ENCODE measurements around the gene SPO11. TPM values are rescaled to one million over a fixed set of nuclear protein-coding genes. Genes with fewer than 3 reads are reported as not detected.

Gene SPO11
- total and polyA plus RNA-seq, 2 of the 13 experiments (the other 11 are each of a cell fraction or from before 2014, with no cell fraction given) = not detected

DNA sequence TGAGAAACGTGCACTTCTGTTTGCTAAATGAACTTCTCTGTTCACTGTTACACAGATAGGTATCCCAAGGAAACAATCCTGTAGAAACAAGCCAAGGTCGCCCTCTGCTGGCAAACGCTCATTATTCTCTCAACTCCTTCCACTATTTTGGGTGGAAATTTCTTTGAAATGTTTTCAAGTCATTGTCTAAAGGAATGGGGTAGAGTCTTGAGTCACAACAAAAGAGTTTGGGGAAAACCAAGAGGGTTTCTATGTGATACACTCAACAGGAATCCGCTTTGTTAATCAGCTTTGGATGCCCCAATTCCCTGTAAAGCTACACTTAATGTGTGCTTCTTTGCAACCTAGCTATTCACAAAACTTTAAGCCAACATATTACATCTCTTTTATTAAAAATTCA is 16.9 kb downstream of the SPO11 start:
- no peak overlapping the region for H3K4me2 ChIP-seq (ENCODE audit: low read depth, low read length)
- H3K36me3 ChIP-seq (replicated peaks in 1 of 2; ENCODE audit: control insufficient read depth in 1 of 2, insufficient read depth in 2 of 2, low read length in 2 of 2) = no peaks in the 10 kb centered on the region
- in situ Hi-C loops (cut with HindIII; ENCODE audit: extremely low pct_ligation_motif_present, low pct_unique_long_range_greater_than_20kb) = no loop called here
- DNase-seq (ENCODE audit: low spot score) (peak; percentile 69), ATAC-seq (peak; percentile 57), FAIRE-seq (peak; percentile 72)
- H3K4me3 ChIP-seq (replicated peaks in 1 of 3; ENCODE audit: insufficient read depth in 1 of 3, low read depth in 2 of 3, low read length in 3 of 3) = no peak overlapping the region
- peaks cover 3% of the 10 kb centered on the region for H3K79me2 ChIP-seq (ENCODE audit: insufficient read depth, low read length)
- WGBS (ENCODE audit: low lambda C conversion rate) = 0% methylated on average over 4 of the region's 4 CpGs
- no TSS peak for BruUV-seq (replicated peaks)
- no peak overlapping the region for H3K9ac ChIP-seq (ENCODE audit: insufficient read depth, low read depth, low read length)
- ChIA-PET POLR2A (no interaction called here), CTCF (ENCODE audit: low intra/inter-chr PET ratio, low total read pairs) (interaction anchor here (1.1 to 6.5 kb wide), 3 partner anchors 14 to 255 kb away, joined by 3 to 176 read pairs (median 3); no protein-coding TSS in a partner anchor)
- H3K4me1 ChIP-seq (ENCODE audit: insufficient read depth, low read length) = no peaks in the 10 kb centered on the region
- intact Hi-C loops (cut with micrococcal nuclease; ENCODE audit: unreplicated experiment) = loop anchor here (1.0 to 10.0 kb wide), 3 partner anchors 84 to 257 kb away; no protein-coding TSS in a partner anchor
- no peak overlapping the region for H3K27ac ChIP-seq (ENCODE audit: extremely low read length, insufficient read depth, low read length)
- peaks cover under 1% of the 10 kb centered on the region; the same call in 1 of the 2 replicates for H4K20me1 ChIP-seq (ENCODE audit: insufficient read depth, low read length)
- no peaks in the 10 kb centered on the region for H3K9me3 ChIP-seq (ENCODE audit: low read length)
- H3K27me3 ChIP-seq (ENCODE audit: control insufficient read depth in 1 of 2, insufficient read depth in 2 of 2, low read length in 2 of 2) = no peaks in the 10 kb centered on the region; a peak in 1 of 5 replicates
- H2AFZ ChIP-seq (ENCODE audit: low read length) = no peak overlapping the region
- TF ChIP-seq ZNF382 (CRISPR knock-in tag; IDR thresholded peaks at IDR 0.05; ENCODE audit: borderline replicate concordance) (no peak), SRF (IDR thresholded peaks at IDR 0.05; ENCODE audit: low read depth, low read length) (no peak), KLF16 (CRISPR knock-in tag; IDR thresholded peaks at IDR 0.05) (peak in 1 of 2 experiments; percentile 31; a peak in 1 of 4 replicates), ZNF776 (CRISPR knock-in tag; IDR thresholded peaks at IDR 0.05) (no peak), TOPORS (CRISPR knock-in tag; IDR thresholded peaks at IDR 0.05) (no peak), DNMT3B (CRISPR knock-in tag; conservative IDR thresholded peaks at IDR 0.05) (no peak), CTCF (CRISPR knock-in tag; IDR thresholded peaks at IDR 0.05) (peak; percentile 90), NR2F2 (IDR thresholded peaks at IDR 0.05; ENCODE audit: borderline replicate concordance, low read depth) (no peak), ZNF772 (CRISPR knock-in tag; IDR thresholded peaks at IDR 0.05) (no peak), RFX1 (IDR thresholded peaks at IDR 0.05) (no peak), ATF5 (CRISPR knock-in tag; IDR thresholded peaks at IDR 0.05; ENCODE audit: low read depth) (no peak), SMC3 (IDR thresholded peaks at IDR 0.05; ENCODE audit: low read length) (peak; percentile 97), MLX (CRISPR knock-in tag; IDR thresholded peaks at IDR 0.05) (no peak), FOSL1 (CRISPR knock-in tag; IDR thresholded peaks at IDR 0.05; ENCODE audit: borderline replicate concordance) (no peak), KLF6 (CRISPR knock-in tag; IDR thresholded peaks at IDR 0.05) (no peak), FOXA1 (IDR thresholded peaks at IDR 0.05) (no peak), FOXA1 (CRISPR knock-in tag; IDR thresholded peaks at IDR 0.05) (0 out of 2 replicates have a peak, but pooled peaks have one; percentile 9)
- TF ChIP-seq, protein P1, sequence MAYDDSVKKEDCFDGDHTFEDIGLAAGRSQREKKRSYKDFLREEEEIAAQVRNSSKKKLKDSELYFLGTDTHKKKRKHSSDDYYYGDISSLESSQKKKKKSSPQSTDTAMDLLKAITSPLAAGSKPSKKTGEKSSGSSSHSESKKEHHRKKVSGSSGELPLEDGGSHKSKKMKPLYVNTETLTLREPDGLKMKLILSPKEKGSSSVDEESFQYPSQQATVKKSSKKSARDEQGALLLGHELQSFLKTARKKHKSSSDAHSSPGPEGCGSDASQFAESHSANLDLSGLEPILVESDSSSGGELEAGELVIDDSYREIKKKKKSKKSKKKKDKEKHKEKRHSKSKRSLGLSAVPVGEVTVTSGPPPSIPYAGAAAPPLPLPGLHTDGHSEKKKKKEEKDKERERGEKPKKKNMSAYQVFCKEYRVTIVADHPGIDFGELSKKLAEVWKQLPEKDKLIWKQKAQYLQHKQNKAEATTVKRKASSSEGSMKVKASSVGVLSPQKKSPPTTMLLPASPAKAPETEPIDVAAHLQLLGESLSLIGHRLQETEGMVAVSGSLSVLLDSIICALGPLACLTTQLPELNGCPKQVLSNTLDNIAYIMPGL (CRISPR knock-in tag; IDR thresholded peaks at IDR 0.05; ENCODE audit: borderline replicate concordance in 1 of 2, low read depth in 1 of 2) = no peak
